Measurements from ENCODE around the gene EDN2.

The EDN2 gene

DNA sequence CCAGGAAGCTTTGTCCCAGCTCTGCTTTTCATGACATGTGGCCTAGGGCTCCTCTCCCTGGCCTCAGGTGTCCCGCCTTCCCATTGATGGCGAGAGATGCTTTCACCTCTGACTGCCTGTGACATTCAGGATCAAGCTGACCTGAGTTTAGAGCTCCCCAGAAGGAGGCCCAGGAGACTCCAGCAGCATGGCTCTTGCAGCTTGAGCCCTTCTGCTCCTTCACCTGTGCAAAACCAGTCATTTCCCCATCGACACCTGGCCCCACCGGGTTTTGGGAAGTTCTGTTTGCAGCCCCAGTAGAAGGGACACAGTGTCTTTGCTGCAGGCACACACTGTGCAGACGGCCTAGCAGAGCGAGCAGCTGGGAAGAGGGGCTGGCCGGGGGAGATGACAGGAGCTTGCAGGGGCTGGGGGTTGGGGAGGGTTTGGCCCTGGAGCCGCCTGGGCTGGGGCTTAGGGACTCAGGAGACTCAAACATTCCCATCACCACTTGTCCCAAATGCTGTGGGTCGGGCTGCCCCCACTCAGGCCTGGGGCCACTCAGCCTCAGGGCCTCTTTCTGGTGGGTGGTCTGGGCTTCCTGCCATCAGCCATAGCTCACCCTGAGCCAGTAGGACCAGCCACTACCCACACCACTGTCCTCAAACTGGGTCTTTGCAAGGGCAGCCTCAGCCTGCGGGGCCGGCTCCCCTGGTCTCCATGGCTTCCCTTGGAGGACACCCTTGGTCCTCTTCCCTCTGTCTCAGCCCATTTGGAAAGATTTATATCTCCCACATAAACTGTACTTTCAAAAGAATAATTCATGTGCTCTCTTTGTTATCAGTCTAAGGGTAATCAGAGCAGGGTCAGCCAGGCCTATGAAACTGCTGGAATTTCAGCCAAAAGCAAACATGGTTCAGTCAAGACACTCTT lies 3.8 kb upstream of the EDN2 start:
- Histone ChIP-seq H3K4ac (ENCODE audit: low read depth in 1 of 2, low read length in 2 of 2) (no peak overlapping the region), H4K91ac (ENCODE audit: low read length) (no peak overlapping the region), H3K4me1 (ENCODE audit: control insufficient read depth, insufficient read depth, low read depth, low read length) (peaks cover 48% of the 10 kb centered on the region), H2BK120ac (ENCODE audit: low read depth, low read length) (no peak overlapping the region), H3K23ac (ENCODE audit: low read length in 2 of 2) (no peak overlapping the region), H3K4me3 (ENCODE audit: insufficient read depth in 1 of 2, low read depth in 1 of 2, low read length in 2 of 2) (no peak overlapping the region), H4K8ac (ENCODE audit: low read length) (no peak overlapping the region), H3K4me2 (ENCODE audit: low read length, poor library complexity, severe bottlenecking) (no peak overlapping the region), H3K18ac (ENCODE audit: low read depth in 1 of 2, low read length in 2 of 2) (no peak overlapping the region), H3K14ac (ENCODE audit: low read length in 2 of 2) (no peak overlapping the region), H3K9me3 (ENCODE audit: control insufficient read depth, low read length) (no peaks in the 10 kb centered on the region), H2BK12ac (ENCODE audit: low read length in 2 of 2) (peak overlapping the region in 1 of 2 experiments; percentile 40), H3K36me3 (ENCODE audit: control insufficient read depth in 1 of 2, insufficient read depth in 2 of 2, low read depth in 1 of 2, low read length in 2 of 2) (no peaks in the 10 kb centered on the region), H2BK15ac (ENCODE audit: low read depth, poor library complexity, severe bottlenecking) (no peak overlapping the region), H3K79me1 (replicated peaks; ENCODE audit: low read length, poor library complexity, severe bottlenecking) (no peaks in the 10 kb centered on the region), H3K27me3 (ENCODE audit: control insufficient read depth in 1 of 2, insufficient read depth in 1 of 2, low read length in 2 of 2) (peaks cover 0 to 44% of the 10 kb centered on the region in 2 experiments), H2AK5ac (ENCODE audit: low read length, severe bottlenecking) (peak overlapping the region; percentile 32), H3K9ac (ENCODE audit: low read length) (no peak overlapping the region), H2AFZ (ENCODE audit: low read depth, low read length) (no peak overlapping the region), H2BK5ac (ENCODE audit: low read depth, low read length, poor library complexity, severe bottlenecking) (no peak overlapping the region), H3K27ac (ENCODE audit: low read length, poor library complexity, severe bottlenecking) (no peak overlapping the region)
- WGBS = 95% methylated on average over 10 of the region's 11 CpGs
- DNase-seq = no peak

DNA sequence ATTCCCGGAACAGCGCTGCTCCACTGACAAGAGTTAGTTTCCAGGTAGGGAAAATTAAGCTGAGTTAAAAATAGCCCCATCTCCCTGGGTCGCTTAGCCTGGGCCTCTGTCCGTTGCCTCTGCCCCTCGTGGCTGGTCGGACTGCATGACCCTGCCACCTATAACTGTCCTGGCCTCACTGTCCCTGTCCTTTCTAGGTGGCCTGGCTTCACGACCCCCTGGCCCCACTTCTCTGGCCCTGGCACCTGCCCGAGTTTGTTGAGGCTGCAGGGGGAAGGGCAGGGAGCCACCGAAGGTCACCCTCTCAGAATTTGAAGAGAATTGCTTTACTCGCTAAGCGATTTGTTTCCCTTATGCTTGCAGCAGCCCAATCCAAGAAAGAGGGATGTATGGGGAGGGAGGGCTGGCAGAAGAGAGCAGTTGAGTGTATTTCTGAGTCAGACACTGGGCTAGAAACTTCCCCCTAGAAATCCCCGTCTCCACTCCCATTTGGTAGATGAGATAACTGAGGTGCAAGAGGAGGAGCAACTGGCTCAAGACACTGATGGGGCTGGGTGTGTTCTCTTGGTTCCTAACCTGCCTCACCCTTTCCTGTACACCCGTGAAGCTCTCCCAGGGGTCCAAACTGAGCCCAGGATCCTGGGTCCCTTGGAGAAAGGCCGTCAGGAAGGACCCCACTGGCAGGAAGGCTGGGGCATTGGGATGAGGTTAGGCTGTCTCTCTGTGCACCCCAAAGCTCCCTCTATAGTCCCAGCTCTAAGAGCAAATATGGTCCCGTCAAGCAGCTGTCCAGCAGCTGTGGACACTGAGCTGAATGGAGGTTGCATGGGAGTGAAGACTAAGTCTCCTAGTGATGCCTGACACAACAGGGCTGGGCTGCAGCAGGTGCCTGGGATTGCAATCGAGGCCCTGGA lies 2.9 kb upstream of the EDN2 start:
- Histone ChIP-seq H3K79me1 (replicated peaks; ENCODE audit: low read length, poor library complexity, severe bottlenecking) (no peaks in the 10 kb centered on the region), H2BK120ac (ENCODE audit: low read depth, low read length) (peak overlapping the region; percentile 67), H4K8ac (ENCODE audit: low read length) (peak overlapping the region; percentile 67), H4K91ac (ENCODE audit: low read length) (peak overlapping the region; percentile 4), H3K9me3 (ENCODE audit: control insufficient read depth, low read length) (no peaks in the 10 kb centered on the region), H2AK5ac (ENCODE audit: low read length, severe bottlenecking) (peak overlapping the region; percentile 94), H3K18ac (ENCODE audit: low read depth in 1 of 2, low read length in 2 of 2) (peak overlapping the region; percentile 77 to 84), H3K14ac (ENCODE audit: low read length in 2 of 2) (peak overlapping the region in 1 of 2 experiments; percentile 84), H3K4me1 (ENCODE audit: control insufficient read depth, insufficient read depth, low read depth, low read length) (peaks cover 49% of the 10 kb centered on the region), H3K36me3 (ENCODE audit: control insufficient read depth in 1 of 2, insufficient read depth in 2 of 2, low read depth in 1 of 2, low read length in 2 of 2) (no peaks in the 10 kb centered on the region), H2AFZ (ENCODE audit: low read depth, low read length) (no peak overlapping the region), H3K9ac (ENCODE audit: low read length) (no peak overlapping the region), H3K23ac (ENCODE audit: low read length in 2 of 2) (no peak overlapping the region), H3K4me2 (ENCODE audit: low read length, poor library complexity, severe bottlenecking) (peak overlapping the region; percentile 44), H2BK5ac (ENCODE audit: low read depth, low read length, poor library complexity, severe bottlenecking) (peak overlapping the region; percentile 87), H2BK12ac (ENCODE audit: low read length in 2 of 2) (peak overlapping the region in 1 of 2 experiments; percentile 92), H3K27ac (ENCODE audit: low read length, poor library complexity, severe bottlenecking) (peak overlapping the region; percentile 95), H2BK15ac (ENCODE audit: low read depth, poor library complexity, severe bottlenecking) (peak overlapping the region; percentile 76), H3K27me3 (ENCODE audit: control insufficient read depth in 1 of 2, insufficient read depth in 1 of 2, low read length in 2 of 2) (peaks cover 0 to 49% of the 10 kb centered on the region in 2 experiments), H3K4me3 (ENCODE audit: insufficient read depth in 1 of 2, low read depth in 1 of 2, low read length in 2 of 2) (no peak overlapping the region), H3K4ac (ENCODE audit: low read depth in 1 of 2, low read length in 2 of 2) (peak overlapping the region in 1 of 2 experiments; percentile 55)
- 35% methylated on average over 15 of the region's 16 CpGs for WGBS
- peak; percentile 64 for DNase-seq

DNA sequence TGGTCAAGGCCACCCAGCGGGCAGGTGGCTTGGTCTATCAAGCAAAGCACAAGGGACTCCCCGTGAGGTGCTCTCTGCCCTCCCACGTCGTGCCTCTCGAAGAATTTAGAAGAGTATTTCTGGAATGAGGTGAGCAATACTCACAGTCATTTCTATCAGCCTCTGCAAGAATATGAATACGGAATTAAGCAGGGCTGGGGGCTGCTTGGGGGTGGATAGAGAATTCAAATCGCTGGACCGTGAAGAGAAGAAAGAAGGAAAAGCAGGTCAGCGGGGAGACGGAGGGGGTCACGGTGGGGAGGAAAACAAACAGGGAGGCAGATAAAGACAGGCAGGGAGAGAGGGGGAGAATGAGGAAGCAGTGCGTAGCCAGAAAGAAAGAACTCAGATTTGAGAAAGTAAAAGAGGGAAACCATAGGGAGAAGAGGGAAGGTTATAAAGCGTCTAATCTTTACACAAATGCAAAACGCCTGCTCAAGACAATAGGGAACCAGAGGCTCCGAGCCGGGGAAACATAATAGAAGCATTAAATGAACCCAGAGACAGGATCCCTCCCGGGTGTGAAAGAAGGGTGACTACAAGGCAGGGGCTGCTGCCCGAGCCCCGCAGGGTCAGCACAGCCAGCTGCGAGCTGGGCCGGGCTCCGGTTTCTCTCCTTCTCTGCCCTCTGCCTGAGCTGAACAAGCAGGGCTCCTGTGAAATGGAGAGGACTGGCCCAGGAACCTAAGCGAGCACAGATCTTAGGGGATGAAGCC lies 2.1 kb upstream of the EDN2 start:
- Histone ChIP-seq H3K79me1 (replicated peaks; ENCODE audit: low read length, poor library complexity, severe bottlenecking) (no peaks in the 10 kb centered on the region), H3K36me3 (ENCODE audit: control insufficient read depth in 1 of 2, insufficient read depth in 2 of 2, low read depth in 1 of 2, low read length in 2 of 2) (no peaks in the 10 kb centered on the region), H2BK120ac (ENCODE audit: low read depth, low read length) (peak overlapping the region; percentile 67), H2AK5ac (ENCODE audit: low read length, severe bottlenecking) (no peak overlapping the region), H3K9ac (ENCODE audit: low read length) (no peak overlapping the region), H3K9me3 (ENCODE audit: control insufficient read depth, low read length) (no peaks in the 10 kb centered on the region), H3K27ac (ENCODE audit: low read length, poor library complexity, severe bottlenecking) (peak overlapping the region; percentile 95), H3K4ac (ENCODE audit: low read depth in 1 of 2, low read length in 2 of 2) (peak overlapping the region in 1 of 2 experiments; percentile 55), H2BK15ac (ENCODE audit: low read depth, poor library complexity, severe bottlenecking) (no peak overlapping the region), H3K4me3 (ENCODE audit: insufficient read depth in 1 of 2, low read depth in 1 of 2, low read length in 2 of 2) (no peak overlapping the region), H3K4me2 (ENCODE audit: low read length, poor library complexity, severe bottlenecking) (peak overlapping the region; percentile 44), H3K27me3 (ENCODE audit: control insufficient read depth in 1 of 2, insufficient read depth in 1 of 2, low read length in 2 of 2) (peaks cover 0 to 49% of the 10 kb centered on the region in 2 experiments), H4K8ac (ENCODE audit: low read length) (peak overlapping the region; percentile 90), H3K18ac (ENCODE audit: low read depth in 1 of 2, low read length in 2 of 2) (peak overlapping the region; percentile 77 to 84), H3K23ac (ENCODE audit: low read length in 2 of 2) (no peak overlapping the region), H2AFZ (ENCODE audit: low read depth, low read length) (no peak overlapping the region), H2BK12ac (ENCODE audit: low read length in 2 of 2) (peak overlapping the region; percentile 23 to 92), H2BK5ac (ENCODE audit: low read depth, low read length, poor library complexity, severe bottlenecking) (peak overlapping the region; percentile 87), H3K4me1 (ENCODE audit: control insufficient read depth, insufficient read depth, low read depth, low read length) (peaks cover 55% of the 10 kb centered on the region), H4K91ac (ENCODE audit: low read length) (peak overlapping the region; percentile 67), H3K14ac (ENCODE audit: low read length in 2 of 2) (no peak overlapping the region)
- DNase-seq = peak; percentile 53
- WGBS = 9% methylated on average over 22 of the region's 23 CpGs

Measured in mesenchymal stem cell (in vitro differentiated cells and primary cell).